Measurements from ENCODE around the gene C1QTNF12.
A peak's percentile ranks its signal among the peaks of the same experiment; 100 is the strongest.

C1QTNF12 gene

DNA sequence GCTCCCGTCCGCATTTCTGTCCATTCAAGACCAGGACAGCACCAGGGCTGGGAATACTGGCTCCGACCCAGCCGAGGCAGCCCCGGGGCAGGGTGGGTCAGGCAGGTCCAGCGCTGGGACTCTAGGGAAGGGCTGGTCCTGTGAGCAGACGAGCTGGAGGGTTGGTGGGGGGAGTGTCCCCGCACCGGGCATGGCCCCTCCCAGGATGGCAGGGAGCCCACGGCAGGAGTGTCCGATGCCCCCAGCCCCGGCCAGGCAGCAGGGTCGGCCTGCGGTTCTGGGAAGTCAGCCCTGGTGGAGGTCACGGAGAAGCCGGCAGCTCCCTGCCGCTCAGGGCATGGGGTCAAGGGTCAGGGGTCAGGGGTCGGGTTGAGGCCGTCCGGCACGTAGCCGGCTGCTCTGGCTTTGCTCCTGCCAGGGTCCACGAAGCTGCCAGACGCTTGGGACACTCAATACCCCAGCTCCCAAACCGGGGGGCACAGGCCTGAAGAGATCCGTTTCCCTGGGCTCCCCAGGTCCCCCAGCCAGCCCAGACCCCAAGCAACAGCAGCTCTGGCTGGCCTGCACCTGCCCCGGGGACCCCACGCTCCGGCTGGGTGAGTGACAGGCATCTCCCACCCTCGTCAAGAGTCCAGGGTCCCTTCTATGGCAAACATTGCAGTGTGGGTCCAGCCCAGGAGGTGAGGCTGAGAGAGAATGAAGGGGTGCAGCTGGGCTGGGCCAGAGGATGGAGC, 6.7 kb downstream of the C1QTNF12 start:
- no peak for DNase-seq

DNA sequence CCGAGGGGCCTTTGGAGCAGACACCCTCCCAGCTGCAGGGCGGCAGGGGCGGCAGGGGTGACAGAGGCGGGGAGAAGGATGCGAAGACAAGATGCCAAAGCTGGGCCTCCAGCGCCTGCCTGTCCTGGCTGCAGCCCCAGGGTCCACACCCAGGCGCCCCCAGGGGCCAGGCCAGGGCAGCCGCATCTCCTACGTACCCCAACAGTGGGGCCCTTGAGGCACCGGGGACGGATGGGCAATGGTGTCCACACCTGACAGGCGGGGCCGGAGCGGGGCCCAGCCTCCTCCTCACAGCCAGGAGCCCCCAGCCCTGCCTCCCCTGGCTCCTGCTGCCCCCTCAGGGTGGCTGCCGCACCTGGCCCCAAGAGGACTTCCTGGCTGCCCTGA, 7.3 kb downstream of the C1QTNF12 start:
- DNase-seq = no peak

DNA sequence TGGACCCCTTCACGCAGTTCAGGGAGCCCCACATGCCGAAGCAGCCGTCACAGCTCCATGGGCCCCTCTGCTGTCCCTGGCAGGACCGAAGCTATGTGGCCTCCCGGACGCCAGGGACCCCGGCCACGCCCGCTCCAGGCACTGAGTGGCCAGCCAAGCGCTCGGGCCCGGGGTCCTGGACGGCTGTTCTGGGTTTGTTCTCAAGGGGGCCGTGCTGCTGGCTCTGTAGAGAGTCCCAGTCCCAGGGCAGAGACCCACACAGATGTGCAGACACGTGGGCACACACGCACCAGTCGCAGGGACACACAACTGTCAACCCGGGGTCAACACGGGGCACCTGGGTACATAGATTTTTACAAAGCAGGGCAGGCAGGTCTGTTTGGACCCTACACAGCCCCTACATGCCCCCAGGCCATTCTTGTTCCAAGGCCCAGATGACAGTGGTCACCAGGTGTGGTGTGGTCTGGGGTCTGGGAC, 7.8 kb downstream of the C1QTNF12 start:
- no peak for DNase-seq

DNA sequence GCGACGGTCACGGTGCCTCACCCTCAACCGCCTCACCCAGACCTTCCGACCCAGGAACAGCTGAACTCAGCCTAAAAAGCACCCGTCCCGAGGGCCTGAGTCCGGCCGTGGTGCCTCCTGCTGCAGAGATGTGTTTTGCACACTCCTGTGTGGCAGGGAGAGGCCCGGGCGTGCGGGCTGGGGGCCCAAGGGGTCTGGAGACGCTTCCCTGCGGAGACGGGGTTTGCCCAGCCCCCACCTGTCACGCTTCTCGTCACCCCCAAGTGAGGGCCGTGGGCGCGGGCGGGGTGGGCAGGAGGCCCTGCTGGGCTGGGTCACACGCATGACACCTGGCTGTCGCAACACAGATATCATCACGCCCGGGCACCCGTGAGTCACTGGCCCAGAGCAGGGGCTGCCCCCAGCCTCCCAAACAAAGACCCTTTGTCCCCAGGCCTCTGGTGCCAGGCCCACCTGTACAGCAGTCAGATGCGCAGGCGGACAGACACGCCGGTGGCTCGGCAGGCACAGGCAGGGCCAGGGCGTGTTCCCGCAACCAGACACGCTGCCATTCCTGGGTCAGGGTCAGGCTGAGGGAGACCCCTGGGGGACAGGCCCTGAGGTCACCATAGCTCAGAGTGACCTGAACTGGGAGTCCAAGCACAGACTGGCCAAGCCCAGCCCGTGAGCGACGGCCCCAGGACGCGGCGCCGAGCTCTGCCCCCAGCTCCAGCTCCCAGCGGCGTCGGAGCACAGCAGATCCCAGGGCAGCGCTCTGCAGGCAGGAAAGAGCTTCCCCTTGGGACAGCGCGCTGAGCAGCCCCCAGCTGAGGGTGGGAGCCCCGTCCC, 8.4 kb downstream of the C1QTNF12 start:
- DNase-seq = no peak

DNA sequence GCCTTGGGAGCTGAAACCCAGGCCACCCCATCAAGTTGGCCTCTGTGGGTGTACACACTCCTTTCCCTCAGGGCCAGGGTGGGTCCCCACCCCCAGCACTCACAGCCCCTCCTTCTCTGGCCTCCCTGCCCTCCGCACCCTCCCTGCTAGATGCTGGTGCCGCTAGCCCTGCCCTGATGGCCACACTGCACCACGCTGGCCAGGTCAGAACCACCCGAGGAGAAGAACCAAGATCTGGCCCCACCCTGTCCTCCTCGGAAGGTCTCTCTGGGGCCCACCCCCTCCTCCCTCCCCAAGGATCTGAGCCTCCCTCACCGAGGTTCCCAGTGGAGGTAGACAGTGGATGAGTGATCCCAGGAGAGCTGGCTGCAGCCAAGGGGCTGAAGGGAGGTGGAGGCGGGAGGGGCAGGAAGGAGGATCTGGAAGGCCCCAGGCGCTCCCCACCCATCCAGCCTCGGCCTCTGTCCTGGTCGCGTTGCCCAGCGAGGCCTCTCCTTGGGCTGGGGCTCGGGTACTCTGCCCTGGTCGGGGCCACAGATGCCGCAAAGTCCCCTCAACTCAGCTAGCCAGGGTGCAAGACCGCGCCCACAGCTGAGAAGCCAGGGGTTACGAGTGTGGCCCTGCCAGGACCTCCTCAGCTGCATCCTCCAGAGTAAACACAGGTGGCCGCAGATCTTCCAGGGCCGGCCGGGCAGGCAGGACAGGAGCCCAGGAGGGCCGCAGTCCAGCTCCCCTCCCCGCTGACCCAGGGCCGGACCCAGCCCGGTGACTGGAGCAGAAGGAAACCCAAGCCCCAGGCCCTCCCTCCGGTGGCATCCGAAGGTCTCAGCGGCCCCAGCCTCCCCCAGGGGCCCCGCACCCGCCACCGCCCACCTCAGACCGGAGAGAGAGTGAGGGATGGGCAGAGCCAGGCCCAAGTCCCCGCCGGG, 9.3 kb downstream of the C1QTNF12 start:
- DNase-seq = no peak

DNA sequence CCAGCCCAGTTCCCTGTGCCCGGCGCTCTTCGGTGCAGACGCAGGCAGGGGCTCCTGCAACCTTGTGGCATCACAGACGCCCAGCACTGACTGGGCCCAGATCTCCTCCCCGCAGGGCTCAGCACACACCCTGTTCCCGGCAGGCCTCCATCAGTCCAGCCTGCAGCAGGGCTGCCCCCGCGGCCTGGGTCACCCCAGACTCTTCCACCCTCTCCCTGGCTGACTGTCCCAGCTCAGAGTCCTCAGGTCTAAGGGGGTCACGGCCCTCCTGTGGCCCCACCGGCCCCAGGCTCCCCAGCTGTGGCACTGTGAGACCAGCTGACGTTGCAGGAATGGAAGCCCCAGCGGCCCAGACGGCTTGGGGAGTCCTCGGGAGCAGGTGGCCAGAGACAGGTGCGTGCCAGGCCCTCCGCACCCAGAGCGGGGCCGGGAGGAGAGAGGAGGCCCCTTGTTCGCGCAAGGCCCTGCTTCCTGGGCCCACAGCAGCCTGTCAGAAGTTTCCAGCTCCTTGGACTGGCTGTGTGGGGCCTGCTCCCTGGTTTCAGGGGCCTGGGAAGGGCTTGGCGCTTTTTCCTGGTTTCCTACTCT, 10.3 kb downstream of the C1QTNF12 start:
- DNase-seq = no peak

DNA sequence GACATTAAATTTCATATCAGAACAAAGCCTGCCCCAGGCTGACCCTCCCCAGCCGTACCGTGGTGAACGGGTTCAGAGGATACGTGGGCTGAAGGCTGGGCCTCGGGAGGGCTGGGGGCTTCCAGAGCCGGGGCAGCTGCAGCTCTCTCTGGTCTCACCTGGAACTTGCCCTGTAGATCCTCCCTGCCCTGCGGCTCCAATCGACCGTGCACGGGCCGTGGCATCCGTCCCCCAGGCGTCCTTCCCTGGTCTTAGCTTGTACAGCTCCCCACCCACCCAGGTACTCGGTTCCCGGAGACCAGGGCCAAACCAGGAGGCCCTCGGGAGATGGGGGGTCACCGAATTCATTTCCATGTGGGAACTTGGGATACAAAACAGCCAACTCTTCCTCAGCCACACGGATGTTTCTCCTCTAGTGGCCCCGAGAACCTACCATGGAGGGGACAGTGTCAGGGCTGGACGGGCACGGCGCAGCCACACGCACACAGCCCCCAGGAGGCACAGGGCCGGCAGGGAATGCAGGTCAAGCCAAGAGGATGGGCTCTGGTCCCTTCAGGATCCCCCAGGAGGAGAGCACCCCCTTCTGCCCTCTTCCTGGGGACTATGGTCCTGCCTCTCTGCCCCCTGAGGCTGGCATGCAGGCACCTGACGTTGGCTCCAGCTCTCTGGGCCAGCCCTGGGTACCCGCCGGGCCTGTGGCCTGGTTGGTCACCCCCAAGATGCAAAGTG, 11.3 kb downstream of the C1QTNF12 start:
- DNase-seq = no peak

DNA sequence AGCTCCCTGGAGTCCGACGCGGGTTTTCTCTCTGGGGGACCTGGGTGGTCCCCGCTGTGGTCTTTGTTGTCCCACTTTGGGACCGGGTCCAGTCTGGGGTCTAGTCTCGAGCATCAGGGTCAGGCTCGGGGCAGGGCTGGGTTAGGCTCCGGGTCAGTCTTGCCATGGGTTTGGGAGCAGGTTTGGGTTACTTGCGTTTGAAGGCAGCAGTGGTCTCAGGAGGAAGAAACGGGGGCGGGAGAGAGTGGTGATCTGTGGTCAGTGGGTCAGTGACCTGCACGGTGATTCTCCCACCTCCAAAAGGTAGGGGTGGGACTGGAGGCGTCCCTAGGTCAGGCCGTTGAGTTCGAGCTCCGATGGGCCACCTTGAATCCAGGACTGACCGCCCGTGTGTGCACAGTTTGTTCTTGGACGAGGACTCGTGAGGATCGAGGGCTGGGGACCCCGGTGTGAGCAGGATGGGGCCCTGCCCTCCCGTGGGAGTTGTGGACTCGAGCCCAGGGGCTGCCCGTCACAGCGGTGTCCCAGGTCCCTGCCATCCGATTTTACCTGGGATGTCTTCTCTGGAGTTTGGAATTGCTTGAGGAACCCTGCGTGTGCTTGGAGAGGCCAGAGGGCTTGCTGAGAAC, 12.2 kb downstream of the C1QTNF12 start:
- DNase-seq = no peak

DNA sequence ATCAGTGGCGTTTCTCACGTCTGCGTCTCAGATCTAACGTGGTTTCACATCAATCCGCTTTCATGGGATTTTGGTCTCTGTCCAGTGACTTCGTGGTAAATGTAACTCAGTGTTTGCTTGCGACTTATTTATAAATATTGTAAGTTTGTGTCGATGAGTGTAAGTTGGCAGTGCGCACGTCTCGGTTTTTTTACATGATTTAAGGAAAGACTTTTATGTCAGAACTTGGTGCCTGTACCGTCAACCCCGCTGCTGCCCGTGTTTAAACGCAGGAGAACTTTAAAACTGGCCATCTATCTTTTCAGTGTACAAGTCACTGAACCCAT, 13.0 kb downstream of the C1QTNF12 start:
- no peak for DNase-seq

DNA sequence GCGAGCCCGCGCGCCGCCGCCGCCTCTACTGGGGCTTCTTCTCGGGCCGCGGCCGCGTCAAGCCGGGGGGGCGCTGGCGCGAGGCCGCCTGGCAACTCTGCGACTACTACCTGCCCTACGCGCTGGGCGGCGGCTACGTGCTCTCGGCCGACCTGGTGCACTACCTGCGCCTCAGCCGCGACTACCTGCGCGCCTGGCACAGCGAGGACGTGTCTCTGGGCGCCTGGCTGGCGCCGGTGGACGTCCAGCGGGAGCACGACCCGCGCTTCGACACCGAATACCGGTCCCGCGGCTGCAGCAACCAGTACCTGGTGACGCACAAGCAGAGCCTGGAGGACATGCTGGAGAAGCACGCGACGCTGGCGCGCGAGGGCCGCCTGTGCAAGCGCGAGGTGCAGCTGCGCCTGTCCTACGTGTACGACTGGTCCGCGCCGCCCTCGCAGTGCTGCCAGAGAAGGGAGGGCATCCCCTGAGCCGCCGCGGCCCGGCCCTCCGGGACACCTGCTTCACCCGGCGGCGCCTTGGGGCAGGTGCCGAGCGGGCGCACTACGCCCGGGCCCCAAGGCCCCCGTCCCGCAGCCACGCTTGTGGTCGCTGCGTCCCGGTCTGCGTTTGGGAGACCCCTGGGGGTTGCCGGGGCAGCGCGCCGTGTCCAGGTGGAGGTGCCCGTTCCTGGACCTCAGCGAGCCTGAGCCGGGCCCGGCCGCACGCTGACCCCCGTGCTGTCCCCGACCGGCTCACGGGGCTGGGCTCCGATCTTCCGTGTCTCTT, 13.5 kb downstream of the C1QTNF12 start:
- DNase-seq = no peak

DNA sequence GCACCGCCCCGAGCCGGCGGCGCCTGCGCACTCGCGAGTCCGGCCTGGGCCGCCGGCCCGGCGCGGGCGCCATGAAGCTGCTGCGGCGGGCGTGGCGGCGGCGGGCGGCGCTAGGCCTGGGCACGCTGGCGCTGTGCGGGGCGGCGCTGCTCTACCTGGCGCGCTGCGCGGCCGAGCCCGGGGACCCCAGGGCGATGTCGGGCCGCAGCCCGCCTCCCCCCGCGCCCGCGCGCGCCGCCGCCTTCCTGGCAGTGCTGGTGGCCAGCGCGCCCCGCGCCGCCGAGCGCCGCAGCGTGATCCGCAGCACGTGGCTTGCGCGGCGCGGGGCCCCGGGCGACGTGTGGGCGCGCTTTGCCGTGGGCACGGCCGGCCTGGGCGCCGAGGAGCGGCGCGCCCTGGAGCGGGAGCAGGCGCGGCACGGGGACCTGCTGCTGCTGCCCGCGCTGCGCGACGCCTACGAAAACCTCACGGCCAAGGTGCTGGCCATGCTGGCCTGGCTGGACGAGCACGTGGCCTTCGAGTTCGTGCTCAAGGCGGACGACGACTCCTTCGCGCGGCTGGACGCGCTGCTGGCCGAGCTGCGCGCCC, 14.2 kb downstream of the C1QTNF12 start, which contains the start of gene B3GALT6:
TSS of gene B3GALT6 (plus strand) at position 30 of the 588 bp plus-strand sequence. CDS start at position 72, 42 bp downstream.
- peak in 1 of 14 donors; percentile 39 for DNase-seq

DNA sequence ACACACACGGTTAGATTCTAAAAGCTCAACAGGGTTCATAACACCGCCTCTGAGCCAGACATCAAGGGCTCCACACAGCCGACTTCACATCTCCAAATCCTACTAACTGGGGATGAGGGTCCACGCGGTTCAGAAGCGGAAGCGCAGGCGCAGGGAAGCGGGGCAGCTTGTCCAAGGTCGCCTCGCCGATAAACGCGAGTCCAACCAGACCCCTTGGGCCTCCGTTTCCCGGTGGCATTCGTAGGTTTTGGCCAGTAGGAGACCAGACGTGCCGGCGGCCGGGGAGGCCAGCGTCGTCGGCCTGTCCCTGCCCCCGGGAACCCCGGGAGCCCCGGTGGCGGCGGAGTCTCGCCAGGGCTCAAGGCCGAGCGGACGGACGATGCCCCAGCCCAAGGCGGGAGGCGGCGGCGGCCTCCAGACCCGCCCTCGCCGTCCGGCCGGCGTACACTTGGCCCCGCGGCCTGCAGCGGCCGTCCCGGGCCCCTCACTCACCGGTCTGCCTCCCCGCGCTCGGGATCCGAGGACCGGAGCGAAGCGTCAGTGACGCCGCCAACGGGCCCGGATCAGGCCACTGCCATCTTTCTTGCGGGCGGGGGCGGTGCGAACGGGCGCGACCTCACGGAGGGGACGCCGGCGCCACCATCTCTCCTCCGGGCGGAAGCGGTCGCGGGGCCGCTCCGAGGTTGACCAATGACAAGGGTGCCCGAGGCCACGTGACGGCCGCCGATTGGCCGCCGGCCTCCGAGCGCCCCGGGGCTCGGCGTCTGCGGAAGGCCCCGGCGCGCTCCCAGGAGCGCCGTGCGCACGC, 14.9 kb downstream of the C1QTNF12 start, which contains the start of gene SDF4:
TSS of gene SDF4 (minus strand) at position 602 of the 808 bp plus-strand sequence. CDS start 3,229 bp downstream, outside the sequence.
- peak; percentile 56 to 97 (median 91) for DNase-seq

DNA sequence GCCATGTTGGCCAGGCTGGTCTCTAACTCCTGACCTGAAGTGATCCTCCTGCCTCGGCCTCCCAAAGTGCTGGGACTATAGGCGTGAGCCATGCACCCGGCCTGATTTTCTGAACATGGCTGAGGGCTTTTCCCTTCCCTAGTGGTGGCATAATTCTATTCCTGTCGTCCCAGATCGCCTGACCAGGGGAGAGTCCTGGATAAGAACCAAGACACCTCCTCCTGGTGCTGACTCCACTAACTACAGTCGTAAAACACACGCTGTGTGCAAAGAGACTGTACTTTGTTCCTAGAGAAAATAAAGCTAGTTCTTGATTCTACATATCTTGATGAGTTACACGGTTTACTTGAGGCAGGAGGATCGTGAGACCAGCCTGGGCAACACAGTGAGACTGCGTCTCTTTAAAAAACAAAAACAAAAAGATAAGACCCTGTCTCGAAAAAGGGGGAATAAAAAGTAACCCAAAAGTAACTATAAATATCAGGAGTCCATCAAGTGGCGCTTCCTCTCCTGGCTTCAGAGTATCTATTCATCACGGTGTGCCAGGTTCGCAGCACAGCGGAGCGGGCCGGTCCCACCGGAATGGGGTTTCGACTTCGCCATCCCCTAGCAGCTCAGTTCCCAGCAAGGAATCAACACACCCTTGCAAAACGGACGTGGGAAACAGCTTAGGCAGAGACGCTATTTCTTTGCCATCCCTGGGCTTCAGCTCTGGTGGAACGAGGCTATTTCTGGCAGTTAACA, 15.7 kb downstream of the C1QTNF12 start:
- DNase-seq = no peak

DNA sequence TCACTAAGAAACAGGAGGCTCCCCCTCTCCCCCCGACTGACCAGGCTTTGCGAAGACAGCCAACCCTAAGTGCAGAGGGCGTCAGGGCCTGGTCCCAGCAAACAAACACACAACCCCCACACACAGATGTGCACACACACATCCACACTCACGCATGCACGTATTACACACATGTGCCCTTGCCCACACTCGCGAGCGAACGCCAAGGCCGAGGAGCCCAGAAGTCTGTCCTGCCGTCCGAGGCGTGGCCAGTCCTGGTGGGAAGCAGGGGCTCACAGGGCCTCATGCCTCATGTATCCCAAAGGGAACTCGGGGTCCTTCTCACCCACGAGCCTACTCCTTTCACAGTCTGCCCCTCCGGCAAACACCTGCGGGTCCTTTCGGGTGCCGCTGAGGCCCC, 16.8 kb downstream of the C1QTNF12 start:
- DNase-seq = no peak

DNA sequence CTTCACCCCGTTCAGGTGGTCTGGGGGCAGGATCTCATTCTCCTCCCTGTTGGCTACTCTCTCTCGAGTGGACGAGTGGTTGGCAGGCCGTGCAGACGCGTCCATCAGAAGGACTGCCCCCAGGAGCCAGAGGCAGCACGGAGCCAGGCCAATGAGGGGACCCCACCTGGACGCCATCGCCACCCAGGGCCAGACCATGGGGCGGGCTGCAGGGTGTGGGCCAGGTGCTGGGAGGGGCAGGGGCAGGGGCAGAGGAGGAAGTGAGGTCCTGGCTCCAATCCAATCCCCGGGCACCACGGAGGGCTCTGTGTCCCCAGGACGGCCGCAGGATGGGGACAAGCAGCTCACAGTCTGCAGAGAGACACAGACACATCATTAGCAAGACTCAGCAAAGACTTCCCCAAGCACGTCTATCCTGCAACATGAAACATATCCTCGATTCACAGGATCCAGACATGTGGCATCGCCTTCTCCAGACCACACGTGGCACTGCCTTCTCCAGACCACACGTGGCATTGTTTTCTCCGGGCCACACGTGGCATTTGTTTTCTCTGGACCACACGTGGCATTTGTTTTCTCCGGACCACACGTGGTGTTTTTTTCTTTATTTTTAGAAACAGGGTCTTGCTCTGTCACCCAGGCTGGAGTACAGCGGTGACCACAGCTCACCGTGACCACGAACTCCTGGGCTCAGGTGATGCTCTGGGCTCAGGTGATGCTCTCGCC, 17.8 kb downstream of the C1QTNF12 start:
- no peak for DNase-seq

DNA sequence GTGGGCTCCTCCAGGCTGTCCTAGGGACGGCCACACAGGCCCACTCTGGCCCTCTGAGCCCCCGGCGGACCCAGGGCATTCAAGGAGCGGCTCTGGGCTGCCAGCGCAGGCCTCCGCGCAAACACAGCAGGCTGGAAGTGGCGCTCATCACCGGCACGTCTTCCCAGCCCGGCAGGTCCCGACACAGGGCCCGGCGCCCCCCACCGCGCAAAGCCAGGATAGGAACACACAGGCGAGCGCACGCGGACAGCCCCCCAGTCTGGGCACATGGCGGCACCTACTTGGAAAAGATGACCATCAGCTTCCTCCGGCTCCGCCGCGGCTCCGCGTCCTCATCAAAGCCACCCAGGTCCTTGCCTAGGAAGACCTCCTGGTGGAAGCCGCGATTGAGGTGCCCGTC, 18.3 kb downstream of the C1QTNF12 start:
- DNase-seq = no peak

DNA sequence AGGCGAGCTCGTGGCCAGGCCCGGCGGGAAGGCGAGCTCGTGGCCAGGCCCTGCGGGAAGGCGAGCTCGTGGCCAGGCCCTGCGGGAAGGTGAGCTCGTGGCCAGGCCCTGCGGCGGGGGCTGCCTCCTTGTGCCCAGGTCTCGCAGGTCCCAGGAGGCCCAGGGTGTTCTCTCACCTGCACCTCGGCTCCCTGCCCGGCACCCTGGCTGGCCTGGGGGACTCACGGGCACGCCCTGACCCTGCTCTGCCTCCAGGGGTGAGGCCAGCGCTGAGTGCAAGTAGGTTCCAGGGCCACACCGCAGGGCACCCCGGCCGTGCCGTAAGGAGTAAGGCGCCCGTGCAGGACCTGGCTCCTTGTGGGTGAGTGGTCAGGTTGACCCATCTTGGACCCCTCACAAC, 19.1 kb downstream of the C1QTNF12 start:
- DNase-seq = no peak

Data from C1 segment of cervical spinal cord (tissue), 14 donors.